Measurements from ENCODE around the gene APEX2. TPM values are rescaled to one million over a fixed set of nuclear protein-coding genes. Genes with fewer than 3 reads are reported as not detected.
A peak's percentile ranks its signal among the peaks of the same experiment; 100 is the strongest.

APEX2 gene, protein sequence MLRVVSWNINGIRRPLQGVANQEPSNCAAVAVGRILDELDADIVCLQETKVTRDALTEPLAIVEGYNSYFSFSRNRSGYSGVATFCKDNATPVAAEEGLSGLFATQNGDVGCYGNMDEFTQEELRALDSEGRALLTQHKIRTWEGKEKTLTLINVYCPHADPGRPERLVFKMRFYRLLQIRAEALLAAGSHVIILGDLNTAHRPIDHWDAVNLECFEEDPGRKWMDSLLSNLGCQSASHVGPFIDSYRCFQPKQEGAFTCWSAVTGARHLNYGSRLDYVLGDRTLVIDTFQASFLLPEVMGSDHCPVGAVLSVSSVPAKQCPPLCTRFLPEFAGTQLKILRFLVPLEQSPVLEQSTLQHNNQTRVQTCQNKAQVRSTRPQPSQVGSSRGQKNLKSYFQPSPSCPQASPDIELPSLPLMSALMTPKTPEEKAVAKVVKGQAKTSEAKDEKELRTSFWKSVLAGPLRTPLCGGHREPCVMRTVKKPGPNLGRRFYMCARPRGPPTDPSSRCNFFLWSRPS
- 10 to 100 TPM in 2 of 6 experiments, 1 to 10 TPM in 4; 4.9 to 12.5 (median 8.6) TPM for total RNA-seq
- long read RNA-seq, partial matches to known transcripts = 0 of 3 reads
- long read RNA-seq, other reads (novel, unspliced or antisense) = 0 of 3 reads

DNA sequence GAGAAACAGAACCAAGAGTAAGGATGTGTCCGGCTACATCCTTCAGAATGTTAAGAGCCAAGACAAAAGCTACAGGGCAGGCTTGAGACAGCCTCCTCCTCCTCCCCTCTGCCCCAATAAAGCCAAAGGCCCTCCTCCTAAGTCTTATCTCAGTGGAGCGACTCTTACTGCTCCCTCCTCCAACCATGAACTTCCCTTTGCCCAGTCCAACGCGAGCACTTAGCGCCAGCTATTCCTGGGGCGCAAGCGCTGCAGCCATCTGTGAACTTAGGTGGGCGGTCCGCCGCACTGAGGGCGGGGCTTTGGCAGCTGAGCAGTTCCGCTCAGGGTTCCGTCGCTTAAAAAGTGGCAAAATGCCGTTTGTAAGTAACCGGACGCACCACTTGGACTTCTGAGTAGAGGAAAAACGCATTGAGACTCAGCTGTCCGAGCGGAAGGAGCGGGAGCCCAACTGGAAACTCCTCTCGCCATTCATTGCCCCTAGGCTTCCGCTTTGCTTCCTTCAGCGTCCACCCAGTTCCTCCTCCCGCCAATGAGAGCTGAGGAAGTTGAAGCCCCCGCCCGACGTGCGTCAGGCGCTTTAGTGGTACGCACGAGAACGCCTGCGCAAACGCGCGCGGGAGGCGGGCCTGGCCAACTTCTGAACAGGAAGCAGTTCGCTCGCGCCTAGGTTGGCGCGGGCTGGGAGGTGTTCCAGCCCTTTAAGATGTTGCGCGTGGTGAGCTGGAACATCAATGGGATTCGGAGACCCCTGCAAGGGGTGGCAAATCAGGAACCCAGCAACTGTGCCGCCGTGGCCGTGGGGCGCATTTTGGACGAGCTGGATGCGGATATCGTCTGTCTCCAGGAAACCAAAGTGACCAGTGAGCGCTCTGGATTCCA lies at the start of gene APEX2:
Gene APEX2 (plus strand): TSS at position 647 of the 882 bp plus-strand sequence. CDS start 60 bp downstream, at position 707.
- peaks cover 0 to 15% (median 4%) of the 10 kb centered on the region in 4 donors for H3K4me1 ChIP-seq
- ATAC-seq = peak; percentile 92 to 96 (median 93)
- 32% methylated on average over 38 of the region's 55 CpGs for WGBS (ENCODE audit: insufficient coverage, low coverage, low lambda C conversion rate, missing lambda C conversion rate)
- H3K27ac ChIP-seq = peak within 1 kb of the TSS; percentile 48 to 89 (median 84)
- peak; percentile 92 to 94 (median 92) for DNase-seq
- no peaks in the 10 kb centered on the region for H3K27me3 ChIP-seq
- intact Hi-C loops (cut with DNase I) = no loop called here
- peak within 1 kb of the TSS; percentile 48 to 68 (median 67) for H3K4me3 ChIP-seq
- no peak for TF ChIP-seq CTCF (IDR thresholded peaks at IDR 0.05)
- peak; percentile 69 for TF ChIP-seq POLR2A (IDR thresholded peaks at IDR 0.05)
- H3K36me3 ChIP-seq = peaks cover 0 to 3% (median 0%) of the 10 kb centered on the region in 4 donors
- H3K9me3 ChIP-seq = no peaks in the 10 kb centered on the region

DNA sequence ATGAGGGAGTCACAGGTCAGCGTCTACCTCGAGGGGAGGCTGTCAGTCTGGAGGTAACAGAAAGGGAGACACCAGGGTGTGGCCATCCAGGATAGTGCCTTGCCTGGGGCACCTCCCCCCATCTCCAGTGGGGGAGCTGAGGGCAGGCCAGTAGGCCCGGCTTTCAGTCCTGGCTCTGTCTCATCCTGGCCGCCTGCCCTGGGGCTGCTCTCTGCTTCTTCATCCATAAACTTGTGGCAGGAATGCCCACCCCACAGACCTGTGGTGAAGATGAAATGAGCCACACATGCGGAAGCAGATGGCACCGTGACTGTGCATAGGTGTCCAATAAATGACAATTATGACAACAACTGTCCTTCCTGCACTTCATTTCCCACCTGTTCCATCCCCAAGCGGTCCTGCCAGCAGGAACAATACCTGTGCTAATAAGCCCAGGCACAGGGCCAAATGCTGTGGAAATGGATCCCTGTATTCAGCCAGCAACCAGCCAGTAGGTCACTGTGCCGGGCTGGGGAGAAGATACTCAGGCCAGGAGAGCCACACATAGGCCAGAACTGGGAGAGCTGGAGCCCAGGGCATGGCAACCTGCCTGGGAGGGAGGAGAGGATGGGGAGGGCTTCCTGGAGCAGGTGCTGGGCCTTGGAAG lies 49.3 kb upstream of the APEX2 start:
- ATAC-seq = peak; percentile 35 to 65 (median 44)
- peak in 2 of 3 donors; percentile 62 to 66 for DNase-seq
- intact Hi-C loops (cut with DNase I) = no loop called here

GRCh38 chrX:54961750-54962149 lies 38.4 kb upstream of the APEX2 start:
- H3K4me1 ChIP-seq = no peaks in the 10 kb centered on the region
- peaks cover 0 to 12% (median 6%) of the 10 kb centered on the region in 4 donors for H3K36me3 ChIP-seq
- DNase-seq = no peak
- intact Hi-C loops (cut with DNase I) = no loop called here
- H3K9me3 ChIP-seq = no peaks in the 10 kb centered on the region
- 89% methylated on average over 1 of the region's 1 CpG for WGBS (ENCODE audit: insufficient coverage, low coverage, low lambda C conversion rate, missing lambda C conversion rate)
- ATAC-seq = no peak
- TF ChIP-seq POLR2A (IDR thresholded peaks at IDR 0.05) = no peak
- TF ChIP-seq CTCF (IDR thresholded peaks at IDR 0.05) = no peak
- H3K27me3 ChIP-seq = no peaks in the 10 kb centered on the region
- no peak overlapping the region for H3K4me3 ChIP-seq
- no peak overlapping the region for H3K27ac ChIP-seq

More for the DNA sequence above, 49.3 kb upstream of the APEX2 start:
- Histone ChIP-seq H3K4me1 (no peaks in the 10 kb centered on the region), H3K27ac (no peak overlapping the region), H3K27me3 (no peaks in the 10 kb centered on the region), H3K4me3 (no peak overlapping the region), H3K36me3 (peaks cover 0 to 9% (median 0%) of the 10 kb centered on the region in 4 donors), H3K9me3 (no peaks in the 10 kb centered on the region)
- 31% methylated on average over 2 of the region's 8 CpGs for WGBS (ENCODE audit: insufficient coverage, low coverage, low lambda C conversion rate, missing lambda C conversion rate)
- TF ChIP-seq POLR2A (IDR thresholded peaks at IDR 0.05) (no peak), CTCF (IDR thresholded peaks at IDR 0.05) (no peak)
